Measurements from ENCODE around the gene AKT1. TPM values are rescaled to one million over a fixed set of nuclear protein-coding genes. Genes with fewer than 3 reads are reported as not detected.

Gene AKT1
- total RNA-seq, 1 donor from 2014 or later = 92.8 TPM

- DNase-seq (ENCODE audit: extremely low spot score in 2 of 2) = peak in 1 of 2 donors; percentile 87
- Histone ChIP-seq H3K4me3 (no peak overlapping the region), H3K9me3 (no peaks in the 10 kb centered on the region), H3K27me3 (no peaks in the 10 kb centered on the region), H3K27ac (peak overlapping the region; percentile 57), H3K36me3 (no peaks in the 10 kb centered on the region), H3K4me1 (peaks cover 34% of the 10 kb centered on the region)
- intact Hi-C loops (cut with DNase I) = no loop called here
- TF ChIP-seq POLR2AphosphoS5 (IDR thresholded peaks at IDR 0.05; ENCODE audit: insufficient read depth in 1 of 2, low read depth in 1 of 2) (no peak), POLR2A (IDR thresholded peaks at IDR 0.05) (no peak), CTCF (IDR thresholded peaks at IDR 0.05) (no peak)
Measured at GRCh38 chr14:104821229-104821945, 25.8 kb upstream of the AKT1 start.

- TF ChIP-seq CTCF (IDR thresholded peaks at IDR 0.05) = no peak
- no peak for TF ChIP-seq POLR2AphosphoS5 (IDR thresholded peaks at IDR 0.05; ENCODE audit: insufficient read depth in 1 of 2, low read depth in 1 of 2)
- no peak for TF ChIP-seq POLR2A (IDR thresholded peaks at IDR 0.05)
- Histone ChIP-seq H3K9me3 (no peaks in the 10 kb centered on the region), H3K4me1 (peaks cover 31% of the 10 kb centered on the region), H3K4me3 (no peak overlapping the region), H3K36me3 (no peaks in the 10 kb centered on the region), H3K27ac (no peak overlapping the region), H3K27me3 (no peaks in the 10 kb centered on the region)
- no peak for DNase-seq (ENCODE audit: extremely low spot score in 2 of 2)
- intact Hi-C loops (cut with DNase I) = no loop called here
Measured at GRCh38 chr14:104820669-104821228, 25.2 kb upstream of the AKT1 start.

- Histone ChIP-seq H3K4me1 (peaks cover 34% of the 10 kb centered on the region), H3K27ac (no peak overlapping the region), H3K27me3 (no peaks in the 10 kb centered on the region), H3K9me3 (no peaks in the 10 kb centered on the region), H3K36me3 (no peaks in the 10 kb centered on the region), H3K4me3 (no peak overlapping the region)
- no peak for DNase-seq (ENCODE audit: extremely low spot score in 2 of 2)
- TF ChIP-seq POLR2A (IDR thresholded peaks at IDR 0.05) (no peak), POLR2AphosphoS5 (IDR thresholded peaks at IDR 0.05; ENCODE audit: insufficient read depth in 1 of 2, low read depth in 1 of 2) (no peak), CTCF (IDR thresholded peaks at IDR 0.05) (no peak)
- intact Hi-C loops (cut with DNase I) = no loop called here
Measured at GRCh38 chr14:104819361-104819781, 23.8 kb upstream of the AKT1 start.

- TF ChIP-seq CTCF (IDR thresholded peaks at IDR 0.05) (no peak), POLR2A (IDR thresholded peaks at IDR 0.05) (no peak), POLR2AphosphoS5 (IDR thresholded peaks at IDR 0.05; ENCODE audit: insufficient read depth in 1 of 2, low read depth in 1 of 2) (no peak)
- Histone ChIP-seq H3K27ac (no peak overlapping the region), H3K36me3 (no peaks in the 10 kb centered on the region), H3K4me1 (peaks cover 39% of the 10 kb centered on the region), H3K4me3 (no peak overlapping the region), H3K9me3 (no peaks in the 10 kb centered on the region), H3K27me3 (no peaks in the 10 kb centered on the region)
- intact Hi-C loops (cut with DNase I) = no loop called here
- DNase-seq (ENCODE audit: extremely low spot score in 2 of 2) = no peak
Measured at GRCh38 chr14:104818714-104819161, 23.2 kb upstream of the AKT1 start.
